HG03432 (cell line): ENCODE data around the gene PALLD.
A peak's percentile ranks its signal among the peaks of the same experiment; 100 is the strongest.

ENCODE experiments used
- ATAC-seq: cut with Tn5 transposase; IDR thresholded peaks from one replicate; pipeline ENCODE4 v1.9.1; 2021; ENCODE audit warnings: mild to moderate bottlenecking, moderate library complexity; ENCODE audit not compliant: unreplicated experiment

Gene PALLD

DNA sequence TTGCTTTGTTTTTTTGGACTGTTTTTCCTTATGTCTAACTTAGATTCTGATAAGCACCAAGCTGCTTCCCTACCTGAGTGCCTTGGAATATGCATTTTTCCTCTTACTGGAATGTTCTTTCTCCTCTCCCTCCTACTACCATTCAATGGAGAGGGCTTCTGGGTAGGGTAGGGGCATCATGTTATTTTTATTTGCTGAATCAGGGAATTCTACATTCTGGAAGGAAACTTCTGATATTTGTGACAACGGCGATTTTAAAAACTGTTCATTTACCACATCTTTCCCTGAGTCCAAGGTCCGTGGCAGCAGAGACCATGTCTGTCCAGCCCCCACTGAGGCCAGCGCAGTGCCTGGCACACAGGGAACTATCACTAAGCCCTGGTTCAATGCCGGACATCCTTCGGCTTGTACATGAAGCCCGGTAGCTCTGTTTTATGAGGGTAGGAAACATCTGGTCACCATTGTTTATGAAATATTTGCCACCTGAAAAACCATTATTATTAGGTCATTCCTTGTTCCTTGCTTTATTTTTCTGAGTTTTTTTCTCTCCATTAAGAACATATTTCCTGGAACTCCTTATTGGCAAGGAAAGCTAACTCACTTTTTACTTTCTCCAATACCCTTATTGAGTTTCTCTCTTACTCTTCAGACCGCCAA lies 57.0 kb downstream of the PALLD start:
- no peak for ATAC-seq

DNA sequence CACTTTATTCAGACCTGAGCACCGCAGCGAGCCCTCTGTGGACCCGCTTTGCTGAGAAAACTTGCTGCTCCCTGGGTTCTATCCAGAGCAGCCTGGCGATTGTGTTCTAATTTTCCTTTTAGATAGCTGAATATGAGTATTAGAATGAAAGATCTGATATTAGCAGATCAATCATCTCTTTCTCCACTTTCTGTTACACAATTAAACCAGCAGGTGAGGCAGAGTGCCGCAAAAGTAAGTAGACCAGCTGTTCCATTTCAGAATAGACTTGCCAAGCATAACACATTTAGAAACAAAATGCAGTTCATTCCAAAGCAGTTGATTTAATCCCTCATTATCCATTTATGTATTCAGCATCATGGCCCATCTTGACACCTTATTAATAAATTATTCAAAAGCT lies 58.6 kb downstream of the PALLD start:
- ATAC-seq, result no peak

DNA sequence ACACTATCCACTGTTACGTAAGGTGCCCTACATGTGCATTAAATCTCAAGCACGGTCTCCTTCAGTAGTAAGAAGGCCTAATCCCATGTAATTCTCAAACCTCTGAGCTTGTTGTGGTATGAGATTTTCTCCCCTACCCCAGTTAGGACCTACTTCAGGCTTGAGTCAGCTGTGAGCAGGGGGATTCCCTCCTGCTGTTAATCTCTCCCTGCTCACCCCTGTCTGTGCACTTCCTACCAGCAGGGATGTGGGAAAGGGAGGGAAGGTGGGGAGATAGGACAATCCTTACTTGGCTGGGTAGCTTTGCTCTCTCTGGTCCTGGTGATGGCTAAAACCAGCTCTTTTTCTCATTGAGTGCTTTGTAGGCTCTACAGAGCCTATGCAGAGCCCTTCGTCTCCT lies 60.8 kb downstream of the PALLD start:
- ATAC-seq, result no peak

DNA sequence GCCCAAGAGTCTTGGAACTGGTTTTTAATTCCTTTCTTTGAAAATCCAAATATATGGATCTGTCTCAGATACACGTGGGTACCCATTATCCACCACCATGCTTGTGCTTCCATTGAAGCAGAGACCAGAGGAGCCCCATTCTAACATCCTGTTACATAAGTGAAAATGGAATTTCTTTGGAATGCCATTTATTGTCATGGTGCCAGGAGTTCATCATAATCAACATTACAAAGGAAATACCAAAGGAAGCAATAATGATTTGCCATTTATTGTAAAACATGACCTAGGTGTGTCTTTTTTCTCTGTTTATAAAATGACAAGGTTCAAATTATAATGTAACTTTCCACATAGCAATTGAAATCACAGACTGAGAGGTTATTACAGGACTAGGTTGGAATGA lies 61.7 kb downstream of the PALLD start:
- ATAC-seq, result no peak

DNA sequence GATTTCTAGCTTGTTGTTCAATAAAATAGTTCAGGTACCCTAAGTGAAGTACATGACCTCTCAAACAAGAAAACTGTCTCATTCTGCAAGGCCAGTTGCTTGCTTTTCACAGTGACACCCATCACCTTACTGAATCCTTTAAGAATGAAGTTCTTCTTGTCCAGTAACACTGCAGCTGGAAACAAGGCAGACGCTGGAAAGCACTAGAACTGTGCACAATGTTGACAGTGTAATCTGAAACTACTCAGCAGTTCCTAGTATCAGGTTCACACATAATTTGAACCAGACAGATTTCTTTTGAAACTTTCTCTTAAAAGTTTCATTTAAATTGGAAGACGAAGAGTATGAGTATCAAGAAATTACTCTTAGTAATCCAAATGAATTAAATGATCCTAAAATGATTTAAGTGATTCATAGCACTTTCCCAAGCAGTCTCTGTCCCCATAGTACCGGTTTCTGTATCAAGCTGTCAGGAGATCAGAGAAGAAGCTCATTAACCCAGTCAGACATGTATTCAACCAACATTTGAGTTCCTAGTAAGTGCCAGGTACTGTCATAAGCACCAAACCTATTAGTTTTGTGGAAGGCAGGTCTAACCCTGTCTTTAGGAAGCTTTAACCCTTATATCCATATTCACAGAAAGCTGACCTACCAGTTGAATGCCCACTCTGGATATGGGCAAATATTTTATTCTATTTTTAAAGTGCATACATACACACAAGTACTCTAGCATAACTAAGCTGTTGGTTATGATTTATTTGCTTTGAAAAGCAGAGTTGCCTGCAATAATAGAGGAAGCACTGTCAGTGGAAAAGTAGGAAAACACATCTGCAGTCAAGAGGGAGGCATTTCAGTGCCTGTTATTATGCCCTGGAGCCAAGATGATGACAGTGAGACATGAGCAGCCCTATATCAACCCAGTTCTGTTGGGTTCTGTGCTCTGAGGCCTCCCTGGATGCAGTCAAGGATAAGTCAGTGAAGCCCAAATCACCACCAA lies 63.6 kb downstream of the PALLD start:
- ATAC-seq, result no peak

DNA sequence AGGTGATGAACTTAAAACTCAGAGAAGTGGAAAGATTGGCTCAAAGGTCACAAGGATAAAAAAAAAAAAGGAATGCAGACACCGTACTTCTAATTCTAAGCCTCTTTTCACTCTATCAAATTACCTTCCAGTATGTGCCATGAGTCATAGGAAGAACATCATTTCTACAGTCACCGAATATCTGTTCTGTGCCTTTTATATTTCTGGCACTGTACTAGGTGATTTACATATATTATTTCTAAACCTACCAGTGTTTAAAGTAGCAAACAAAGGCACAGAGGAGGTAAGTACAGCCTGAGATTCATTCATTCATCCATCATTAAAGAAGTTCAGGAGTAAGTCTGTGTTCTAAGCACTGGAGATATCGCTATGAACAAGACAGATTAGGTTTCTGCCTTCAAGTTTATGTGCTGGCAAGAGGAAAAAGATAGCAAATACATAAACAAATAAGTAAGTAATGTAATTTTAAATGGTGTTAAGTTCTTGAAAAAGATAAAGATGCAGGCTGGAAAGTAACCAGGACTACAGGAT lies 65.3 kb downstream of the PALLD start:
- ATAC-seq, result no peak

DNA sequence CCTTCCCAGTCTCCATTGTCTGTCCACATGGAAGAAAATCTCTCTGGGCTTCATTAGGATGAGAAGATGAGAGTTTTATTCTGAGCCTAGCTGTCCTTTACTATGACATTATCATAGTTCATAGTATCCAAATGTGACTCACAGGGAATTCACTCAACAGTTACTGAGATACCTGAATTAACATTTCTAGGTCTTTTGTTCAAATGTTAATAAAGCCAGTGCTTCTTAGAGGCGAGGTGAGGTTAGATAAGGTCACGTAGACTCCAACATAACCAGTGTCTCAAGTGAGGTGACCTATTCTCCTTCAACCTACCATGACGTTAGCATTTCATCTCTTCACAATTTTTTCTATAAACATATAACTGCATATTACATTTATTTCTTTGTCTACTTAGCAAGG lies 67.2 kb downstream of the PALLD start:
- ATAC-seq, result no peak

DNA sequence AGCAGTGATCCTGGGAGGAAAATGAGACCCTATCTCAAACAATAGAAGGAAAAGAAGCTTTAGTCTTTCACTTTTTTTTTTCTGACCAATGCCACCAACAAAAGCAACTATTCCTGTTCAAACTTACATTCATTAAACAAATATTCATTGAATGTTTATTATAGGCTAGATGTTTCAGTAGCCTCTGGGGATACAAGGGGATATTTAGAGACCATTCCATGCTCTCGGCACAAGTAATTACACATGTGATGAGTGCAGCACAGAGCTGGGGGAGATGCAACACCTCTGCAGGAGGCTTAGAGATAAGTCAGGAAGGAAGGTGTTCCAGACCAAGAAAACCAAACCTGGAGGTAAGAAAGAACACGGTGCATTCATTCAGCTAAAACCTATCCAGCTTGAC lies 68.3 kb downstream of the PALLD start:
- no peak for ATAC-seq

DNA sequence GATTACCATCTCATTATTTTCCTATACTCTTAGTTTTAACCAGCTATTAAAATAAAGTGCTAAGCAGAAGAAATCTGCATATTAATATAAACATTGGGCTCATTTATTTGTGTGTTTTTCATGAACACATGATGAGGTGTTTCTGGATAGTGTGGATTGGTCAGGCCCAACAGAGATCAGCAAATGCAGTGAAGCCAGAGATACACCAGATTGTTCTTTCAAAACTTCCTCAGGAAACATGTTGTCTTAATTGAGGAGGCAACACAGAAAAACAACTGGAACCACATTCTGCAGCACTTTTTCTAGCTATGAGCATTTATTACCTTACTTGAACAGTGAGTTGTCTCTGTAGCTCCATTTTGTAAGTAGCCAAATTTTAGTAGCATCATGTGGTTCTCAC lies 69.9 kb downstream of the PALLD start:
- no peak for ATAC-seq

DNA sequence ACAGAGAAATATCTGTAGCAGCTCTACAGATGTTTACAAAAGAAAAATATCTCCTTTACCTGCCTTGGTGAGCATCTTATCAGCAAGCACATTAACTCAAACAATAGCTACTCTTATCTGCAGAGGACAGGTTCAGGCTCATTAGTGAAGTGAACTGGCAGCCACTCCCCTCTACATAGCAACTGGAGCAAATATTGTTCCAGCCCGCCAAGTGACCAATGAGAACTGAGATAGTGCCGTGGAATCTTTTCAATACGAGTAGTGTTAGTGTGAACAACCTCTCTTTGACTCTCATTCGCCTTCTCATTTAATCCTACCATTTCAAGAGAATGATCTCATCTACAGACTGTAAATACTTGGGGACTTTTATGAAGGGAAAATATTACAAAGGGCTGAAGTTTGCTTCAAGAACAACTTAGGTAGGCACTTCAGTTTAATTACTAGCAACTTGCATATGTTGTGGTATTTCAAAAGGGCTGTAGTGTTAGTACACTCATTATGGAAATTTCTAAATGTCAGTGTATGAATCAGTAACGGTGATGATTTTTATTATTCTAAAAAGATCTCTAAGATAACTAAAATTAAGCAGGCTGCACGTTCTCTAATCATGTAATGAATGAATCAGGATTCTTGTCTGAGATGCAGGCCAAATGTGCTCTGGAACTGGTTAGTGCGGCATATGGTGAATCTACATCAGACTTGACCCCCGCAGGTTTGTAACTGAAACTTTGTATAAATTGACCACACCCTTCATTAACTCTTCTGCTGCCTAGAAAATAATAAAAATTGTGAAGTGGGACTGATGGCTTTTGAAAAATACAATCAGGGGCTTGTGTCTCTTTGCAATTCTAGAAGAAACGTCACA lies 72.4 kb downstream of the PALLD start:
- no peak for ATAC-seq

DNA sequence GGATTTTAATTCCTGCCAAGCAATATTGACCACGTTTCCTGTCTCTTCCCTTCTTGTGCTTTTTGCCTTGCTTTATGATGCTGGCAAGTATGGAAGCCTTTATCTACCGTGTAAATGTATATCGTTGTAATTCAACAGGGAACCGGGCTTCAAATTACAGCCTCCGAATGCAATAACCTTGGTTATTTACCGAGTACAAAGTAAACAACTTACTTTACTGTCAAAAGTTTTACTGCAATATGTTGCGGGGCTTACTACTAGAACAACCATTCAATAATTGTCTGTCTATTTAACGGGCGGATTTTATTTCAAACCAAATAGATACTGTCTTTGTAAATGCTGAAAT lies 73.1 kb downstream of the PALLD start:
- ATAC-seq, result no peak

DNA sequence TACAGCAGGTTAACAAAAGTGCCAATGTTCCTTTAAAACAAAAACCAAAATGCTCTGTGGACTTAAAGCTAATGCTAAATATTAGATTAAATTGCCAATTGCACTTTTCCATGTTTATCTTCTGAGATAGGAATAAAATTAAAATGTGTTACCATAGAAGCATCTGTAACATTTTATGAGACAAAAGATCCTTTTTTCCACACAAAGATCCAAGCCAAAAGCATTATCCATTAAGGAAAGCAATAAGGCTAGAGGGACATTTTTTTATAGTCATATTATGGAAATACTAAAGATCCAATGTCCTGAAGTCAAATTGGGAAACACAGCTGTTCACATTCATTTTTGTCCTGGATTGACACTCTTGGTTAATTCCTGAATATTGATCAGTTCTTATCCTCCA lies 73.6 kb downstream of the PALLD start:
- no peak for ATAC-seq

DNA sequence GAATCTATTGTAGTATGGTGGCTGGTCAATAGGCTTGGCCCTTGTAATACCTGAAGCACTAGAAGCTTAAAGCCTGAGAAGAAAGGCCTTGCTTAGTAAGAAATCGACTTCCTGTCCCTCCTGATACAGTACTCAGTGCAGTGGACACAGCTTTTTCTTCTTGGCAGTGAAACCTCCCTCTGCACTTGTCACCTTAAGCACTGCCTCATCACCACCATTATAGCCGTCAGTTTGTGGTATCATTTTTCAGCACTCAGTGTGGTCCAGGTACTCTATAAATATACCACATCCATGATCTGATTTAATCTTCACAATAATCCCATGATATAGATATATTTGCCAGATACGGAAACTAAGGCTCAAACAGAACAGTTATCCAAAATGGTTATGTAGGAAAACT lies 75.2 kb downstream of the PALLD start:
- no peak for ATAC-seq

DNA sequence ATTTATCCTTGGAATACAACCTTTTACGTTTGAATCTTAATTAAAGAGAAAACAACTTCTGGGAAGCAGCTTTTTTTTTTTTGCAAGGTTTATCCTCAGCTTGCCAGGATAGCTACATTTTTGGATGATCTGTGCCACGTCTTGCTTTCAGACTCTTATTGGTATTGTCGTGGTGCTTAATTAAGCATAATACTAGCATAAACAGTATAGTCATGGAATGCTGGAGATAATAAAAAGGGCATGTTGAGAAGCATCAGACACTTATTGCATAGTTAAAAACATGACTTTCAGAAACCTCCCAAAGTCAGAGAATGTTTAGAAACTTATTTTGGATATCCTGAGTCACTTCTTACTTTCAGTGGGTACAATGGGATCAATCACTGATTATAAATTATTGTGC lies 77.0 kb downstream of the PALLD start:
- no peak for ATAC-seq

DNA sequence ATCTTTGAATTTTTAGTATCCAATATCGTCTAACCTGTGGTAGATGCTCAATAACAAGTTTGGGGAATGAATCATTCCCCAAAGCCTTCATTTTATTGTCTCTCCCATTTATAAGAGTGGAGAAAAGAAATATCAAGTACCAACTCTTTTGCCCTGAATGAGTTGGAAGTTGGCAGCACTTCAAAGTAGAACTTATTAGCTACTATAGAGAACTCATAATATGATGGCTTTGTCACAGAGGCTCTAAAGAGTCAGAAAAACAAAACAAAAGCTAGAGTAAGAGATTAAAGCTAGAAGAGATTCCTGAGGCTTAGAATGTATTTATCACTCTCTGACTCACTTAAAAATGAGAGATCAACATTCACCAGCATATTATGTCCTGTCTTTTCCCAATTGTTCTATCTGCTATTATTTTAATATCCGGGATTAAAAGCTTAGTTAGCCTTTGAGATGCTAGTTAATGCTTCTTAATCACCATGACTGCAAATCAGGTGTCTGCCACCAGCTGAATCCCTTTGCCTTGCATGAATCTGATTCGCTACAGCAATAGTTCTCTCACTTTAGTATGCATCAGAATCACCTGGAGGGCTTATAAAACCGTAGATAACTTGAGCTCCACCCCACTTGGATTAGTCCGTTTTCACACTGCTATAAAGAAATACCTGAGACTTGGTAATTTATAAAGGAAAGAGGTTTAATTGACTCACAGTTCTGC lies 77.9 kb downstream of the PALLD start:
- ATAC-seq, result no peak

DNA sequence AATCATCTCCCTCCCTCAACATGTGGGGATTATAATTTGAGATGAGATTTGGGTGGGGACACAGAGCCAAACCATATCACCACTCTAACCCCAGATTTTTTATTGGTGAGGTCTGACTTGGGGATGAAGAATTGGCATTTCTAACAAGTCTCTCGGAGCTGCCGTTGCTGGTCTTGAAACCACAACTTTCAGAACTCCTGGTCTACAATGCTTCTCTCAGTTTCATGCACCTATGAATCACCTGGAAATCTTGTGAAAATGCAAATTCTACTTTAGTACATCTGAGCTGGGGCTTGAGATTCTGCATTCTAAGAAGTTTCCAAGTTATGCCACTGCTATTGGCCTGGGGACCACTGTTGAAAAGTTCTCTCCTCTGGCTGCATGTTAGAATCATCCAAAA lies 78.6 kb downstream of the PALLD start:
- ATAC-seq, result no peak

DNA sequence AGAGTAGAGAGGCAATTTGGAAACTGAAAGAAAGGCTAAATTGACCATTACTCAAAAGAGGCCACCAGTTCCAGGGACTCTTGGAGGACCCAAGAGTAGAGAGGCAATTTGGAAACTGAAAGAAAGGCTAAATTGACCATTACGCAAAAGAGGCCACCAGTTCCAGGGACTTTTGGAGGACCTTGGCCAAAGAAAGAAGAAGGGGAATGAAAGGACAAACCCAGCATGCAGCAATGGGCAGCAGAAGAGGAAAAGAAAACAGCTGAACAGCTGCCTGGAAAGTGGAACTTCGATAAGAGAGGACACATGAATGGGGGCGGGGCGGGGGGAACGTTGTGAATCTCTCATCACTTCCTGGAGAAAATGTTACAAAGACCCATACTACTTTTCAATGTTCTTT lies 80.8 kb downstream of the PALLD start:
- no peak for ATAC-seq

DNA sequence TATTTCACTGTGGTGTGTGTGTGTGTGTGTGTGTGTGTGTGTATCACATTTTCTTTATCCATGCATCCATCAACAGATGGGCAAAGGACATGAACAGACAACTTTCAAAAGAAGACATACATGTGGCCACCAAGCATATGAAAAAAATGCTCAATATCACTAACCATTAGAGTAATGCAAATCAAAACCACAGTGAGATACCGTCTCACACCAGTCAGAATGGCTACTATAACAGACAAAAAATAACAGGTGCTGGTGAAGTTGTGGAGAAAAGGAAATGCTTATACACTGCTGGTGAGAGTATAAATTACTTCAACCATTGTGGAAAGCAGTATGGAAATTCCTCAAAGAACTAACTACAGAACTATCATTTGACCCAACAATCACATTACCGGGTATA lies 83.4 kb downstream of the PALLD start:
- ATAC-seq, result no peak

DNA sequence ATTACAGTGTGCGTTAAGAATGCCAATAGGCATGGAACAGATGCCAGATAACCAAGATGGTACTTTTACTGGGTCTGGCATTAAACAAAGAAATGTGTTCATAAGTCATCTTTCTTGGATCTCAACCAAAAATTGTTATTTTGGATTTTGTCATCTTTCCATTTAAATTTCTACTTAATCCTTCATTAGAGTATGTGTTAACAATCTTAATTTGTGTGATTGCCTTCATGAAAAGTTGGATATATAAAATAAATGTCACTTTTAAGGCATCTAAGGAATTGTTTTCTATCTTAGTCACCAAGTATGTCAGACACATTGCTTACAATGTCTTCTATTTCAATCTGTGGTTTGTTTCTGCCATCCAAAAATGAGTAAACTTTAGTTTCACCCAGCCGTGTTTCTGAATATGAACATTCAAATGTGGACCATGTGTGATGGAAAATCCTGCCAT lies 87.5 kb downstream of the PALLD start:
- ATAC-seq, result peak; percentile 55
